ENCODE results near the gene IDNK.

The IDNK gene

DNA sequence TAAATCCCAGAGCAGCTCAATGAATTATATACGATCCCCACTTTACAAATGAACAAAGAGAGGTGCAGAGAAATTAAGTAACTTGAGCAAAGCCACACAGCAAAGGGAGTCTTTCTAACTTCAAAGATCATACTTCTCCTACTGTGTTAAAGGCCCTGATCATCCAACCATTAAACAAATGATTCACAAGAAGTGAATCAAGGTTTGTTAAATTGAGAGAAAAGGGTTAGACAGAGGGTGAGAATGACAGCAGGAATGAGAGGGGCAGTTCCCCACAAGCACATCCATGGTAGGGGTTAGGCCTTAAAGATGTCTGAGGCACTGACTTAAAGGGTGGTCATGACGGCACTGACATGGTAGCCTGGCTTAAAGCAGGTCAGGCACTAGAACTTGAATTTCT lies 10.7 kb downstream of the IDNK start:
- no peak for DNase-seq (ENCODE audit: low spot score)

DNA sequence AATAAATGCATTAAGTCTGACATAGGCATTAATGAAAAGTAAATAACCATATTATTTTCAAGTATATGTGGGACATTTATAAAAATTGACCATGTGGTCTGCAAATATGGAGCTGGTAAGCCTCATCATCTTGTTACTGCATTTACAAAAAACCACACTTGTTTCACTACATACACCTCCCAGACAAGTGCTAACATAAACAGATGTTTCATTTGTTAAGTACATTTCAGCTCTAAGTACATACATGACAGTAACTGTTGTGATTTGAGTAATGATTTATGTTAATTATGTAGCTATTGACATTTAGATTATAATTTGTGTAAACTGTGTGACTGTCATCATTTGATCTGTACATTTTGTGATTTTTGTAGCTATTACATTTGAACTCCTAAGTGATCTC lies 13.9 kb downstream of the IDNK start:
- DNase-seq (ENCODE audit: low spot score): no peak

DNA sequence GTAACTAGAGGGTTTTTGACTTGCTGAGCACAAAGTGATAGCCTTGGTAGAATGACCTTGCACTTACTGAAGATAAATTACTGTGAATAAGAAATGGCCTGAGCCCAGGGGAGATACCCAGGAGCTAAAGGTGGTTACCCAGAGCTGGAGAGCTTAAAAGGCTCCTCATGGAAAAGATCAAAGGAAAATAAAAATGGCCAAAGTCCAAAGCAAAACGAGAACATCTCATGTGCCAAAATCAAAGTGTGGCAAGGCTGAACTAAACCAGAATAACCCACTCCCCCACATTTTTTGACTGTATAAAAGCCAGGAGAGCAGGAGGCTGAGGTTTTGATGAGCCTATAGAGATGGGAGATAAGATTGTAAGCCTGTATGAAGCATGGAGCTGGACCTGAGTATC lies 14.4 kb downstream of the IDNK start:
- no peak for DNase-seq (ENCODE audit: low spot score)

DNA sequence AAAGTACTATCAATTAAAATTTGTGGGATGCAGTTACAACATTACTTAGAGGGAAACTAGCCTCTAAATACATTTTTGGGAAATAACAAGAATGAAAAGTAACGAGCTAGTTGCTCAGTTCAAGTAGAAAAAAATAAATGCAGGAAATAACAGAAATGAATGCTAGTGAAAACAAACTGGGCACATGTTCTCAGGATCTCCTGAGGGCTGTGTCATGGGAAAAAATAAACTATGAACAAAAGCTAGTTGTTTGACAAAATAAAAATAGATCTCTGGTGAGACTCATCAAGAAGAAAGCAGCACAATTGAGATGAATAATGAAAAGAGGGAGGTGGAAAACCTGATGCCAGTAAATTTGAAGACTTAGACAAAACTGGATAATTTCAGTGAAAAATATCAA lies 16.3 kb downstream of the IDNK start:
- no peak for DNase-seq (ENCODE audit: low spot score)

DNA sequence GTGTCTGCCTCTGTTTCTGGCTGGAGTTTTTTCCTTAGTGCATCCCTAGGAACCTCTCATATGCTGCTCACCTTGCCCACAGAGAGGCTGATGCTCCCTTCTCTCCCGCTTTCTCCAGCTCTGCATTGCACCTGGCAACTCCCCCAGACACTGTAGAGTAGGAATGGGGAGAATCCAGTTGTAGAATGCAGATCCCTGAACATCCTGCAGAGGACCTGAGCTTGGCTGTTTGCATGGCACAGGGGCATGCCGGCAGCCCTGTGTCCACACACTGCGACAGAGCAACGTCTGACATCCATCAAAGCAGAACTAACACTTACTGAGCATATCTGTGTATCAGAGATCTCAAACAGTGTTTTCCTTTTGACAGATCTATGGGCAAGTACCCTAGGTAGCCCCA lies 19.9 kb downstream of the IDNK start:
- no peak for DNase-seq (ENCODE audit: low spot score)

DNA sequence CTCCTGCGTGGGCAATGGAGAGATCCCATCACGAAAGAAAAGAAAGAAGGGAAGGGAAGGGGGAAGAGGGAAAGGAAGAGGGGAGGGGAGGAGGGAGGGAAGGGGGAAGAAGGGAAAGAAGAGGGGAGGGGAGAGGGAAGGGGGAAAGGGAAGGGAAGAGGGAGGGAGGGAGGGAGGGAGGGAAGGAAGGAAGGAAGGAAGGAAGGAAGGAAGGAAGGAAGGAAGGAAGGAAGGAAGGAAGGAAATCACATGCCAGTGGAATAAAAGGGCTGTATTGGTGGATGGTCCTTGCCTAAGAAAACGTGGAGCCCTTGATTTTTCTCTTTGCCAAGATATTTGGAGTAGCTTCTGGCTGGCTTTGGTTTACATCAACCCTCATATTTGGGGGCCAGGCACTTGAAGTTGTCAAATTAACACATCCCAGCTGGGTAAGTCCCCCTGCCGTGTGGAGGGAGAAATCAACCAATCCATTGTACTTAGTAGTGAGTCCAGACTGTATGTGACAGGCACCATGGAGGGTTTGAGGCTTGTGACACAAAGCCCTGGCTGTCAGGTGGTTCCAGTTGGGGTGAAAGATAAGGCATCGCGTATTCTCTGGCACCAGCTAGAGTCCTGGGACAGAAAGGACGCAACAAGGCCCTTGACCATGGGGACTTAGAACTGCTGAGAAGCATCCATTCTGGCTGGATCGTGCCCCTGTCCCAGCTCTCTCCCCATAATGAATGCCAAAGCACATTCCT lies 23.7 kb downstream of the IDNK start:
- DNase-seq (ENCODE audit: low spot score): no peak

DNA sequence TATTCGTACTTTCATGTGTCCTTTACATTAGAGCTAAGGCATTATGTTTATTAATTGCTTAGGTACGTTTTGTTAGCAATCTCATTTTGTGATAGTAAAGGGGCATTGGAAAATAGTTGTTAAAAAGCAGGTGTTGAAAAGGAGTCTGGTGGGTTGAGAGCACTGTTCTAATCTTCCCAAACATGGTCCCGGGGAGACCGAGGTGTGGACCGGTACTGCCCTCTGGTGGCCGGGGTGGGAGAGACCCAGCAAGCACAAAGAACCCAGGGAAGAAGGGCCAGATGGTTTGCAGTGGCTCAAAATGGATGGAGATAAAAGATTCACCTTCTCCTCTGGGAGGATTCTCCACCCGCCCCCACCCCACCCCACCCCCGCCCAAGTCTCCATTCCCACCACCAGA lies 26.1 kb downstream of the IDNK start:
- peak; percentile 79 for DNase-seq (ENCODE audit: low spot score)

DNA sequence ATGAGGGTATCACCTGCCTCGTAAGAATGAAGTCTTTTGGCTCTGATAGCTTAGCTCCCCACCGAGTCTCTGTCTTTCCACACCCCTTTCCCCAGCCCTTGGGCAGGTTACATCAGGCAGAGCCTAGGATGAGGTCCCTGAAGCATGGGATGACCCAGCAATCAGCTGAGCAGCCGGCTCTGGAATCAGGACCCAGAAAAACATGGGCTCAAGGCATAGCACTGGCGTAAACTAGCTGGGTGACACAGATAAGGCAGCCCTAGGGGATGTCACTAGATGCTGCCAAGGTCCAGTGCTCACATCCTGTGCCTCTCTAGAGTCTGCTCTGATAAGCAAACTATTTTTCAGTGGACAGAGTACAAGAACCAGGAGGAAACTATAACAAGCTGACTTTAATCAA lies 26.6 kb downstream of the IDNK start:
- DNase-seq (ENCODE audit: low spot score): peak; percentile 58

DNA sequence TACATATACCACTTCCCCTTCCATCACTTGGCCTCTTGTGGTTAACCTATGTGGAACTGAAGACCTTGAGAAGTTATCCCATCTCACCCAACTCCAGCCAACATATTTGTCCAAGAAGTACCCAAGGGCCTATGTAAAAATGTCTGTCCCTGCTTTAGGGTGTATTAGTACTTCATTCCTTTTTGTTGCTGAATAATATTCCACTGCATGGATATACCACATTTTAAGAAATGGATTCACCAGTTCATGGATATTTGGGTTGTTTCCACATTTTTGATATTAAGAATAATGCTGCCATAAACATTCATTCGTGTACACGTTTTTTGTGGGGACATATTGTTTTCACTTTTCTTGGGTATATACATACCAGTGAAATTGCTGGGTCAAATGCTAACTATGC lies 28.6 kb downstream of the IDNK start:
- no peak for DNase-seq (ENCODE audit: low spot score)

DNA sequence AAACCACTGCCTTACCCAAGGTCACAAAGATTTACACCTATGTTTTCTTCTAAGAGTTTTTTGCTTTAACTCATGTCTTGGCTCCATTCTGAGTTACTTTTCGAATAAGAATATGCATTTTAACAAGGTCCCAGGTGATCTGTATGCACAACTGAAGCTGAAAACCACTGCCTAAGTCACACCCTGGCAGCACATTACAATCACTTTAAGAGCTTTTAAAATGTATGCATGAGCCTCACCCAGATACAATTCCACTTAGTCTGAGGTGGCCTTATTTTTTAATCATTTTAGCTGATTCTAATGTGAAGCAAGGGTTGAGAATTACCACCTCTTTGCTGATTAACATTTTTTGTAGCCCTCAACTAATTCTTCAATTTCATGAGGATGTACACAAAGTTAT lies 29.5 kb downstream of the IDNK start:
- no peak for DNase-seq (ENCODE audit: low spot score)

DNA sequence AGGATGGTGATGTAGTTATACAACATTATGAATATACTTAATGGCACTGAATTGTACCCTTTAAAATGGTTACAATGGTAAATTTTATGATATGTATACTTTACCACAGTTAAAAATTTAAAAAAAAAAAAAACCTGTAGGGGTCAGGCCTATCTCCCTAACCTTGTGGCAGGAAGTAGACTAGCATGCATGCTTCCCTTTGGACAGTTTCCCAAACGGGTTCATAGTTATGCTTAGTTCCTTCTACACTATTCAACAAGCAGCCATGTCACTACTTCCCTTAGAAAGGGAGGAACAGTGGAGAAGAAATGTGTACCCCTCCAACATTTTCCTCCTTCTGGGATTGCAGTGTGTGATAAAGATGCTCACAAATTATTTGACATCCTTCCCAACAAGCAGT lies 32.5 kb downstream of the IDNK start:
- no peak for DNase-seq (ENCODE audit: low spot score)

DNA sequence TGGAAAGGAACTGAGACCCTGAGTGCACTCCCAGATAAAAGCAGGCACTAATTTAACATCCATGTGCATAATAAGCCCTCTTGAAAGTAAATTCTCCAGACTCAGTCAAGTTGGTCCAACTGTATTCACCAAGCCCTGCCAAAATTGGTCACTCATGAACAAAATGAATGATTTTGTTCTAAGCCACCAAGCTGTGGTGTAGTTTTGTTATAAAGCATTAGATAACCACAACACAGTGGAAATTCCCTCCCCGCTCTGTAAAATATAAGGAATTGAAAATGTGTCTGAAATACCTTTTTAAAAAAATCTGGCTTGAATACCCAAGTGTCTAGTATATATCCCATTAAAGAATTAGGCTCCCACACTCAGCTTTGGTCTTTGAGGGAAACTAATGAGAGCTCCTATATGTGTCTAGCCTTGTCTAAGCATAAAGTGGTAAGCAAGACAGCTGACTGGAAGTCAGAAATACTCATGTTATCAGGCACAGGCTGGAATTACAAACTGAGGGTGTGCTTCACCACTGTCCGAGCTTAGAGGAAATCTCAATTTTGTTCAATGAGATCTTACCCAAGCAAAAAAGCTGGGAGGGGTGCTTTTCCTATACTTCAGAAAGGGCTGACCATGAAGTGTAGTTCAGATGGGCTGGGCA lies 33.2 kb downstream of the IDNK start:
- DNase-seq (ENCODE audit: low spot score): no peak

DNA sequence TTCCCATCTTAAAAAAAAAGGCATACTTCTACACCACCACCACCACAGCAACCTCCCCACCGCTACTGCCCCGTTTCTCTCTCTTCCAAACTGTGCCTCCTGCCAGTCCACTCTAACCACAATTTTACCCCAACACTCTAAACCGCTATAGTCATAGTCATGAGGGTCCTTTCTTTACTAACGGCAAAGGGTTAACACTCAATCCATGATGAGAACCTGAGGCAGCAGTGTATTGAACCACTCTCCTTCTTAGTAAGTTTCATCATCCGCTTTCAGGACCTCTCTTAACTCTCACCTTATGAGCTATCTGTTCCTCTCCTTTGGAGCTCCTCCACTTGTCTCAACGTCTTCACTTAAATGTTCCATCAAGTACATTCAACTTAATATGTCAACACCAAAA lies 34.0 kb downstream of the IDNK start:
- no peak for DNase-seq (ENCODE audit: low spot score)

DNA sequence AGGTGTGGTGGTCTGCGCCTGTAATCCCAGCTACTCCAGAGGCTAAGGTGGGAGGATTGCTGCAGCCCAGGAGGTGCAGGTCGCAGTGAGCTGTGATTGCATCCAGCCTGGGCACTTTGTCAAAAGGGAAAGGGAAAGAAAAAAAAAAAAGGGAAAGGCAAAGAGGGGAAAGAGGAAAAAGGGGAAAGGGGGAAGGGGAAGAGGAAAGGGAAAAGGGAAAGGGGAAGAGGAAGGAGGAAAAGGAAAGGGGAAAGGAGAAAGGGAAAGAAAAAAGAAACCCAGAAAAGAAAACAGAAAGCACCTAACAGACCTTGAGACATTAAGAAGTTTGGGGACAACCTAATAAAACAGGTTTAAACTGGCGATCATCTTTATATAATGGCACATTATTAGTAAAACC lies 40.0 kb downstream of the IDNK start:
- no peak for DNase-seq (ENCODE audit: low spot score)

DNA sequence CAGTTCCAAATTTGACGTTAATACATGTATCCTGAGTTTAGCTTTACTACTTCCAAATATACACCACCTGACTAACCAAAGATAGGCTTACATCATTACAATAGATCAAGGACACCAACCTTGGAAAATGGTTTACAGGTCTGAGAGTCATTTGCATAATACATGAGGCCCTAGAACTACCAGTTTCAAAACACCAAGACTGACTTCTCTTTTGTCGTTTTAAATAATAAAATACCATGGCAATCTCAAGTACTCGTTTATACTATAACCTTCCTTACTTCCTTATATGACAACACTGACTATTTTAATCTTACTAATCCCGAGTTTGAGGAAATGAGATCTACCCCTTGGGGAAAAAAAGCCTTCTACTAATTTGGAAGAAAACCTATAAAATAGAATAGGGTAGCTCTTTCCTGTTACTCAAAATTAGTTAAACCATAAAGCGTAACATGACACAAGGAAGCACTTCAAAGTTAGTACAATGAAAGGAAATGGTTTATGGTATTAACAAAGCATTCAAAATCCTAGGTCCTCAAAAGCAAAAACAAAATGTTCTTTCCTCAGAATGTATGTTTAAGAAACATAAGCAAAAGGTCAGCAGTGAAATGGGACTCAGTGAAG lies 42.7 kb downstream of the IDNK start:
- DNase-seq (ENCODE audit: low spot score): no peak

DNA sequence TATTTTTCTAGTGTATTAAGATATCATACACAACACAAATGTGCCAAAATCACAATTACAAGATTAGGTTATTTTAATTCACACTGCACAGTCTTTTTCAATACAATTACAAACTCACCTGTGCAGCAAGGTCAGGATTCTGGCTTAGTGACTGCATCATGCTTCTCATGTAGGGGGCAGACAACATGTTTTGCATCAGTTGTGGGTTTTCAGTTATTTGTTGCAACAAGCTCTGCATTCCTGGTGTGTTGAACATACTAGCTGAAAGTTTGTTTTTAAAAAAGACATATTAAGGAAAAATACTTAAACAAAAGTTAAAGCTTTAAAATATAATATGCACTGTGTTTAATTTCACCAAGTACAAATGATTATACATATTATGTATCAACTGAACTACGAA lies 46.1 kb downstream of the IDNK start:
- DNase-seq (ENCODE audit: low spot score): no peak

DNA sequence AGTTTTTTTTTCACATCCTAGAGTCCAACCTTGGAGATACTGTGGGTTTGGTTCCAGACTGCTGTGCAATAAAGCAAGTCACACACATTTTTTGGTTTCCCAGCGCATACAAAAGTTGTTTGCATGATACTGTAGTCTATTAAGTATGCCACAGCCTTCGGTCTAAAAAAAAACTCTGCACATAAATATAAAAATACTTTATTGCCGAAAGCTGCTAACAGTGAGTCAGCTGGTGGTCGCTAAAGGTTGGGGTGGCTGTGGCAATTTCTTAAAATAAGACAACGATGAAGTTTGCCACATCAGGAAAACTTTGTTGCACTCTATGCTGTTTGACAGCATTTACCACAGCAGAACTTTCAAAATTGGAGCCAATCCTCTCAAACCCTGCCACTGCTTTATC lies 47.4 kb downstream of the IDNK start:
- no peak for DNase-seq (ENCODE audit: low spot score)

DNA sequence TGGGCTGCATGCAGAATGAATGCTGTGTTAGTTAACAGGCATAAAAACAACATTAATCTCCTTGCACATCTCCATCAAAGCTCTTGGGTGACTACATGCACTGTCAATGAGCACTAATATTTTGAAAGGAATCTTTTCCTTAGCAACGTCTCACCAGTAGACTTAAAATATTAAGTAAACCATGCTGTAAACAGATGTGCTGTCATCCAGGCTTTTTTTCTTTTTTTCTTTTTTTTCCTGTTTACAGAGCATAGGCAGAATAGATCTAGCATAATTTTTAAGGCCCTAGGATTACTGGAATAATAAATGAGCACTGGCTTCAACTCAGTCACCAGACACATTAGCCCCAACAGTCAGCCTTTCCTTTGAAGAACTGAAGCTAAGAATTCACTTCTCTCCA lies 48.5 kb downstream of the IDNK start:
- DNase-seq (ENCODE audit: low spot score): no peak

DNA sequence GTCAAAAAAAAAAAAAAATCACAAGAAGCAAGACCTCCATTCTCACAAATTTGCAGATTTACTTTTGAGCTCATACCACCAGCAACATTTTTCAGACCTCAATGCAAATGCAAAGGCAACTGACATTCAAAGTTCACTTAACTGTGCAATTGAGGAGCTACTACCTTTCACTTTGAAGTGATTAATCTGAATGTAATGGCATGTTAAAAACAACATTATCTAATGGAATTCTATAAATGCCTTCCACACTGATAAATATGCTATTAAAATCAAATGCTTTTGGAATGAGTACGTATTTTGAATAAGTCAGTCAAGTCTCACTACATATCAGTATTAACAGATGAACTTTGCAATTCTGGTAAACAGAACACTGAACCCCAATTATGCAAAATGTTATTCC lies 52.5 kb downstream of the IDNK start:
- no peak for DNase-seq (ENCODE audit: low spot score)

DNA sequence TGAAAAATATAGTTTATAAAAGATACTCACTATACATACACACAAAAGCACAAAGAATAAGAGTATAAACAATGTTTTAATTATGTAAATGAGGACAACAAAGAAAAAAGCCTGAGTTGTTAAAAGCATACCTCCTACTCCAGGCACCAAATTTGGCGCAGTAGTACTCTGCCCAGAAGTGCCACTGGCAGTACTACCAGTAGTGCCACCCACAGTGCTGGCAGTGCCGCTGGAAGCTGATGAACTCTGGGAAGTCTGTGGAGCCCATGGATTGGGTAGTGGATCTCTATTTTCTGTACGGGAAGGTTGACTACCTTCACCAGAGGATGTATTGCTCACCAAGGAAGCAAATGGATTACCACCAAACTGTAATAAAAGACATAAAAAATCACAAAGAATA lies 54.7 kb downstream of the IDNK start:
- no peak for DNase-seq (ENCODE audit: low spot score)

DNA sequence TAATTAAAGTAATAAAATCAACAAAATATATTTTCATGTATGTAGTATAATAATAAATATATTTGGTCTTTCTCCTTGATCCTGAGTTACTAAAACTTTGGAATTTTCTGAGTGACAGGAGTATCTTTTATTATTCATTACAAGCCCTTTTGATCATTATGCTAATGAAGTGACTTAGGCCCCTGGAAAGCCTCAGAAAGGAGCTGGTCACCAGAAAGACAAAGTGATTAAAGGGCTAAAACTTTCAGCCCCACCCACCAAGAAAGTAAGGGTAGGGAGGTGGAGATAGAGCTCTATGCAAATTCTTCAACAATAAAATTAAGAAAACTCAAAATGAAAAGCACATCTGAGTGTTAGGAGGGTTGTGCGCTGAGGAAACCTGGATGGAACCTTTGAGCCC lies 57.3 kb downstream of the IDNK start:
- no peak for DNase-seq (ENCODE audit: low spot score)

DNA sequence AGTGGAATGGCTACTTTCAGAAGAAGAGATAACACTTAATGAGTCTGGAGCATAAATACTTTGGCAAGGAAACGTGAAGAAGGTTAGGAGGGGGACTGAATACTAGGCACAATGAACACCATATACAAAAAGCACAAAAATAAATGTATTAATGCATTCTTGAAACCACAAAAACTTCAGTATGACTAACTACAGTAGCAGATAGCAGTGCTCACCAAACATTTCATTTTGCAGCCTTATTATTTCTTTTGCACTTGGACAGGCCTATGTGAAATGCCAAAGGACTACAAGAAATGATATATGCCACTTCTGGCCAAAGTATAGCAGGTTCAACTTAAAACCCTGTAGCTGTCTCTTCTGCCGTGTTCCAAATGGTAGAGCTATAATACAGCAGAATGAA lies 58.5 kb downstream of the IDNK start:
- no peak for DNase-seq (ENCODE audit: low spot score)

DNA sequence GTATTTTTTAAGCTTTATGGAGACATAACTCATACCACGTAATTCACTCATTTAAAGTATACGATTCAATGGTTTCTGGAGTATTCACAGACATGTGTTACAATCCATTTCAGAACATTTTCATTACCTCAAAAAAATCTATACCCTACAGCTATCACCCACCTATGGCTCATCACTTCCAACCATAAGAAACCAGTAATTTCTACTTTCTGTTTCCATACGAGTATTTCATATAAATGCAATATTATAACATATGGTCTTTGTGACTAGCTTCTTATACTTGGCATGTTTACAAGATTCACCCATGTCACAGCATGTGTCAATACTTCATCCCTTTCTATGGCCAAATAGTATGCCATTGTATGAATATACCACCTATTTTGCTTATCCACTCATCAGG lies 66.0 kb downstream of the IDNK start:
- no peak for DNase-seq (ENCODE audit: low spot score)

DNA sequence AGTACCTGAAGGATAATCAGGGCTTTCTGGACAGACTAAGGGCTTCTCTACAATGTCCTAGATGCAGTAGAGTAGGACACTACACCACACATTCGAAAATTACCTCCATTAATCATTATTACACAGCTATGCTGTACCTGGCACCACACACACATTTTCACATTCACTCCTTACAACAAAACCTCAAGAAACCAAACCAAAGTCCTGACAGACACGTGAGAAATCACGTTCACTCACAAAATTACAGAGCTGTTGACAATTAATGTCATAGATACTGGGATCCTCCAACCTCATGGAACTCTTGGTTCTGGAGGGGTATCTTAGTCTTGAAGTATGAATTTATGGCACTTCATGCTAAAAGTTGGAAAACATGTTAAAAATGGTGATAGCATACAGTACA lies 68.5 kb downstream of the IDNK start:
- no peak for DNase-seq (ENCODE audit: low spot score)
